ENCODE results near the gene CCDC174.
"Not testable (repeated sequence)": the region's sequence is repeated elsewhere in the genome, so short reads cannot be mapped to it uniquely, and the experiment has no call there.

The CCDC174 gene

DNA sequence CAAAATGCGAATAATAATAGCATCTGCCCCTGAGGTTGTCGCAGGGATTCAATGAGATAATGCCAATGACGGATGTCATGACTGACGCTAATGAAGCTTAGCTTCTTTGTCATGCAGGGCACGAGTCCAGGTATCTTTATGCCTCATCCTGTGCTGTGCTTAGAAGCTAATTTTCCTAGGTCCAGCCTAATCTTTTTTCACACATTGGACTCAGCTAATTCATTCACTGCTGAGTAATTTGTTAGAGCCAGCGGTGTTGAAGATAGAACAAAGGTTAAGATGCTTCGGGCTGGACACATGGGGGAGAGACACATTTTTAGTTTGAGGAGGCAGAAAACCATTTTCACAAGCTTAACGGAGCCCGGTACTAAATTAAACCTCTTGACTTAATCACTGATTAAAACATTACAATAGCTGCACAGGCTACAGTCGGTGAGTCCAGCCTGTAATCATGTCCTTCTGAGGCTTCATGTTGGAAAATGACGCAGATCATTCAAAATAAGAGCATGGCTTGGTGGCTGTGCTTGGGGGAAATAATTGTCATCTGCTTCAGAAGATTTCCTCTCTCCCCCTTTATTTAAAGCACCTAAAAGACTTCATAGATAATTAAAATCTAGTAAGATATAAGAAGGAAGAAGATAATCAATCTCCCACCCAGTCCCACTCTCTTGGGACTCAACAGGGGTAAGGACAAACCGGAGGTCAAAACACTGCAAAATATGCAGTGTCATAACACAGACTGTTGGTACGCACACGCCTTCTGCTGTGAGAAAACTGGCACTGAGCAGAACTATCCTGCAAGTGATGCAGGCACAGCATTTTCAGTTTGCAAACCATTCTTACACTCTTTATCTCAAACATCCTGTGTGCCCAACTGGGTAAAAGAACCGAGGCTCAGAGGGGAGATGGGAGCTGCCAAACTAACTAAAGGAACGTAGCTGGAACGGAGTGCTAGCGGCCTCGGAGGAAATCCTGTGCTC lies 3.3 kb upstream of the CCDC174 start:
- Histone ChIP-seq H3K36me3 (ENCODE audit: insufficient read depth, low read length) (no peaks in the 10 kb centered on the region), H3K27me3 (ENCODE audit: insufficient read depth, low read length) (no peaks in the 10 kb centered on the region), H2AFZ (ENCODE audit: low read depth, low read length) (no peak overlapping the region), H3K9me3 (ENCODE audit: low read length) (no peaks in the 10 kb centered on the region), H3K4me1 (ENCODE audit: insufficient read depth, low read length) (peaks cover 5% of the 10 kb centered on the region), H3K4me3 (ENCODE audit: low read length) (no peak overlapping the region)

DNA sequence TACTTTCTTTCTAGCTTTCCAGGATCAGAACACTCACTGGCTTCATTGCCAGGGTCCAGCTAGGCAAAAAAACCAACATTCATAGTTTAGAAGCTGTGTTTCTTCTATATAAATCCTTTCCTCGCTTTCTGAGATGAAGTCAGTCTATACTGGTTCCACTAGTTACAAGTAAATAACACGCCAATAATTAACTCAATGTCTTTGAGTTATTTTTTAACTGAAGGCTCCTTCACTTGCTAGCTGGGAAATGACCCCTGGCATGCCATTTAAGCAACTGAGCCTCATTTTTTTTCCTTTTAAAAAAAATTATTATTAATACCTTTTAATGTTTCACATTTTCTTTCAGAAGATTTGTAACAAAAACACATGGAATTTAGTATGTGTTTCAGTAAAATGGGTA lies 2.1 kb upstream of the CCDC174 start:
- no peaks in the 10 kb centered on the region for H3K9me3 ChIP-seq (ENCODE audit: low read length)
- no peak overlapping the region for H3K4me3 ChIP-seq (ENCODE audit: low read length)

GRCh38 chr3:14650193-14650592 lies 1.4 kb upstream of the CCDC174 start:
- Histone ChIP-seq H3K27me3 (ENCODE audit: insufficient read depth, low read length) (no peaks in the 10 kb centered on the region), H3K4me1 (ENCODE audit: insufficient read depth, low read length) (peaks cover 10% of the 10 kb centered on the region), H3K4me3 (ENCODE audit: low read length) (no peak overlapping the region), H2AFZ (ENCODE audit: low read depth, low read length) (no peak overlapping the region), H3K36me3 (ENCODE audit: insufficient read depth, low read length) (peaks cover 3% of the 10 kb centered on the region), H3K9me3 (ENCODE audit: low read length) (no peaks in the 10 kb centered on the region)

More for the DNA sequence above, 2.1 kb upstream of the CCDC174 start:
- Histone ChIP-seq H3K4me1 (ENCODE audit: insufficient read depth, low read length) (peaks cover 10% of the 10 kb centered on the region), H3K27me3 (ENCODE audit: insufficient read depth, low read length) (no peaks in the 10 kb centered on the region), H2AFZ (ENCODE audit: low read depth, low read length) (no peak overlapping the region), H3K36me3 (ENCODE audit: insufficient read depth, low read length) (no peaks in the 10 kb centered on the region)

DNA sequence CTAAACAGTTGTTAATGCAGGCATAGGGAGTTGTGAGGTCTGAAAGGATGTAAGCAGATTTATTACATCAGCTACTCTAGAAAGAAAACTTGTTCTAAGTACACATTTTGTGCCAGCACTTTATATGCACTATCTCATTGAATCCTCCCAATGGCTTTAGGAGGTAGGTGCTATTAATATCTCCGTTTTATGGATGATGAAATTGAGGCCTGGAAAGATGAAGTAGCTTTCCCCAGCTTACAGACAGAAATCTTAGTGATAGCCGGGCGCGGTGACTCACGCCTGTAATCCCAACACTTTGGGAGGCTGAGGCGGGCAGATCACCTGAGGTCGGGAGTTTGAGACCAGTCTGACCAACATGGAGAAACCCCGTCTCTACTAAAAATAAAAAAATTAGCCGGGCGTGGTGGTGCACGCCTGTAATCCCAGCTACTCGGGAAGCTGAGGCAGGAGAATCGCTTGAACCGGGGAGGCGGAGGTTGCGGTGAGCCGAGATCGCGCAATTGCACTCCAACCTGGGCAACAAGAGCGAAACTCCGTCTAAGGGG lies 872 bp downstream of the CCDC174 start:
- H2AFZ ChIP-seq (ENCODE audit: low read depth, low read length); H3K27me3 ChIP-seq (ENCODE audit: insufficient read depth, low read length); H3K9me3 ChIP-seq (ENCODE audit: low read length): not testable (repeated sequence)
- H3K36me3 ChIP-seq (ENCODE audit: insufficient read depth, low read length) = peaks cover 21% of the 10 kb centered on the region
- peak overlapping the region; percentile 74 for H3K4me3 ChIP-seq (ENCODE audit: low read length)
- peaks cover 10% of the 10 kb centered on the region for H3K4me1 ChIP-seq (ENCODE audit: insufficient read depth, low read length)

- peaks cover 67% of the 10 kb centered on the region for H3K36me3 ChIP-seq (ENCODE audit: insufficient read depth, low read length)
- no peak overlapping the region for H2AFZ ChIP-seq (ENCODE audit: low read depth, low read length)
- H3K4me1 ChIP-seq (ENCODE audit: insufficient read depth, low read length) = peaks cover 6% of the 10 kb centered on the region
- no peaks in the 10 kb centered on the region for H3K27me3 ChIP-seq (ENCODE audit: insufficient read depth, low read length)
- H3K9me3 ChIP-seq (ENCODE audit: low read length) = no peaks in the 10 kb centered on the region
- no peak overlapping the region for H3K4me3 ChIP-seq (ENCODE audit: low read length)
These were observed 6.0 kb downstream of the CCDC174 start for GRCh38 chr3:14657579-14657978.

DNA sequence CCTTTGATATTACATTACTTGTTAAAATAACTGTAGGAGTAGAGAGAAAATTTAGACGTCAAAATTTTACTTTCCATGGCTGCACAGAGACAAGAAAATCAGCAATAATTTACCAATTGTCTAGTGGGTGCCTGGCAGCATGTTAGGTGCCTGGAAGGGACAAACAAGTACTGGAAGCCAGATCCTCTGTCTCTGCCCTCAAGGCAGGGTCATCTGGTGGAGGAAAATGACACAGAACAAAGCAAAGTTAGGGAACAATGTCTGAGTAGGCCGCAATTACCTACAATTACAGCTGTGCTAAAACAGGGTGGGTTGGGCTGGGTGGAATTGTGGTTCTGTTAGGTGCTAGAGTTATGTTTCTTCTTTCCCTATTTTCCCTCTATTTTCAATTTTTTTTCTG lies 7.4 kb downstream of the CCDC174 start:
- H3K36me3 ChIP-seq (ENCODE audit: insufficient read depth, low read length) = peaks cover 81% of the 10 kb centered on the region

GRCh38 chr3:14660942-14661341 lies 9.4 kb downstream of the CCDC174 start:
- Histone ChIP-seq H2AFZ (ENCODE audit: low read depth, low read length) (no peak overlapping the region), H3K27me3 (ENCODE audit: insufficient read depth, low read length) (no peaks in the 10 kb centered on the region), H3K4me1 (ENCODE audit: insufficient read depth, low read length) (no peaks in the 10 kb centered on the region), H3K9me3 (ENCODE audit: low read length) (no peaks in the 10 kb centered on the region), H3K36me3 (ENCODE audit: insufficient read depth, low read length) (peaks cover 92% of the 10 kb centered on the region), H3K4me3 (ENCODE audit: low read length) (no peak overlapping the region)

More for the DNA sequence above, 7.4 kb downstream of the CCDC174 start:
- Histone ChIP-seq H2AFZ (ENCODE audit: low read depth, low read length) (no peak overlapping the region), H3K4me3 (ENCODE audit: low read length) (no peak overlapping the region), H3K9me3 (ENCODE audit: low read length) (no peaks in the 10 kb centered on the region), H3K4me1 (ENCODE audit: insufficient read depth, low read length) (no peaks in the 10 kb centered on the region), H3K27me3 (ENCODE audit: insufficient read depth, low read length) (no peaks in the 10 kb centered on the region)

DNA sequence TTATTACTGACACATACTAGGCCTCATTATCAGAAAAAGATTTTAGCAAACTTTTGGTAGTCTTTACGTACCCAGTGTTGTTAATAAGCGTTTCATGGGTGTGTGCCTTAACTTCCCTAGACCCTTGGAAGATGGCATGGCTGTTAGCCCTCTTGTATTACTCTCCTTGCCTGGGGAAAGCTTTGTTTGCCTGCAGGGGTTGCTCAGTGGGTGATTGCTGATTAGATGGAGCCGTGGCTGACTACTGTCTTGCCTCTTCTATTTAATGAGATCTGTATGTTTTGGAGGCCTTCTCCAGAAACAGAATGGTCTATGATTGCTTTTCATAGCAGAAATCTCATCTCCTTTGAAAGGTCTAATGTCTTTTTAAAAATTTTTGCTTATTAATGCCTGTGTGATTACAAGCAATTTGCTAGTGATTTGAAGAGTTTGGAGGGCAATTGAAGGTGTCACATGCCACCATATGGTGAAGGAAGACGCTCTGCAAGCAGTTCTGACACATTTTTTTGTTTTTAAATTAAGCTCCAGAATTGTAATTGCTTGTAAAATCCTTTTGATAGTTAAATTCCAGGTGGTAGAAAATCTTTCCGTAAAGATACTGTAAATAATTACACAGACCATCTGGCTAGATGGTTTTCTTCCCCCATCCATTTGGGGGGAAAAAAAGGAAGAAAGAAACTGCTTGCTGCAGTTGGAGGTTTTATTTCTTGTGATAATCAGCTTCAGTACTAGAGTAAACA lies 12.0 kb downstream of the CCDC174 start:
- peaks cover 90% of the 10 kb centered on the region for H3K36me3 ChIP-seq (ENCODE audit: insufficient read depth, low read length)
- no peaks in the 10 kb centered on the region for H3K9me3 ChIP-seq (ENCODE audit: low read length)

DNA sequence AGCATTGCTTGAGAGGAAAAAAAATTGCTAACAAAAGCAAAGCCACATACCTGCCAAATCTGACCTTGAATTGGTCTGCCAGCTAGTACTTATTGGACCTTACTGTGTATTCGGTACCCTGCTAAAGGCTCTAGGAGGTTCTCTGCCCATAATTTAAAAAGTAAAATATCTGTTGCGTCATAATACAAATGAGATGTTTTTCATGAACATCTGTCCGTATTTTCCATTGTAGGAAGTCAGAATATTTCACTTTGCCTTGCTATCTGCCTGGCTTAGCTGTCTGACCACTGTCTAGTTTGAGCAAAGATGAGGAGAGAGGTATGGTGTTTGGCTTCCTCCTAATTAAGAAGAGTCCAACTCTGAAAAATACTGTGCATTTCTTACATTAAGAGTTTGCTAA lies 12.6 kb downstream of the CCDC174 start:
- no peak overlapping the region for H3K4me3 ChIP-seq (ENCODE audit: low read length)
- H3K27me3 ChIP-seq (ENCODE audit: insufficient read depth, low read length) = no peaks in the 10 kb centered on the region
- H3K4me1 ChIP-seq (ENCODE audit: insufficient read depth, low read length) = no peaks in the 10 kb centered on the region
- no peaks in the 10 kb centered on the region for H3K9me3 ChIP-seq (ENCODE audit: low read length)
- no peak overlapping the region for H2AFZ ChIP-seq (ENCODE audit: low read depth, low read length)
- peaks cover 94% of the 10 kb centered on the region for H3K36me3 ChIP-seq (ENCODE audit: insufficient read depth, low read length)

More for the DNA sequence above, 12.0 kb downstream of the CCDC174 start:
- H2AFZ ChIP-seq (ENCODE audit: low read depth, low read length) = no peak overlapping the region
- H3K27me3 ChIP-seq (ENCODE audit: insufficient read depth, low read length) = no peaks in the 10 kb centered on the region
- no peaks in the 10 kb centered on the region for H3K4me1 ChIP-seq (ENCODE audit: insufficient read depth, low read length)
- H3K4me3 ChIP-seq (ENCODE audit: low read length) = no peak overlapping the region

GRCh38 chr3:14672588-14672987 lies 21.0 kb downstream of the CCDC174 start:
- Histone ChIP-seq H3K27me3 (ENCODE audit: insufficient read depth, low read length) (no peaks in the 10 kb centered on the region), H3K4me3 (ENCODE audit: low read length) (no peak overlapping the region), H3K4me1 (ENCODE audit: insufficient read depth, low read length) (no peaks in the 10 kb centered on the region), H2AFZ (ENCODE audit: low read depth, low read length) (no peak overlapping the region), H3K36me3 (ENCODE audit: insufficient read depth, low read length) (peaks cover 55% of the 10 kb centered on the region), H3K9me3 (ENCODE audit: low read length) (no peaks in the 10 kb centered on the region)

GRCh38 chr3:14674841-14675240 lies 23.3 kb downstream of the CCDC174 start, which contains the start of gene C3orf20:
TSS of gene C3orf20 (plus strand) at chr3:14675141. CDS start at chr3:14682714, 7,573 bp downstream.
- no peaks in the 10 kb centered on the region for H3K9me3 ChIP-seq (ENCODE audit: low read length)
- H3K36me3 ChIP-seq (ENCODE audit: insufficient read depth, low read length) = peaks cover 34% of the 10 kb centered on the region
- H2AFZ ChIP-seq (ENCODE audit: low read depth, low read length) = no peak within 1 kb of the TSS
- H3K27me3 ChIP-seq (ENCODE audit: insufficient read depth, low read length) = no peaks in the 10 kb centered on the region
- no peak within 1 kb of the TSS for H3K4me3 ChIP-seq (ENCODE audit: low read length)
- no peaks in the 10 kb centered on the region for H3K4me1 ChIP-seq (ENCODE audit: insufficient read depth, low read length)

GRCh38 chr3:14676881-14677280 lies 25.3 kb downstream of the CCDC174 start:
- no peak overlapping the region for H2AFZ ChIP-seq (ENCODE audit: low read depth, low read length)
- peaks cover 14% of the 10 kb centered on the region for H3K36me3 ChIP-seq (ENCODE audit: insufficient read depth, low read length)
- no peaks in the 10 kb centered on the region for H3K27me3 ChIP-seq (ENCODE audit: insufficient read depth, low read length)
- no peaks in the 10 kb centered on the region for H3K9me3 ChIP-seq (ENCODE audit: low read length)
- no peaks in the 10 kb centered on the region for H3K4me1 ChIP-seq (ENCODE audit: insufficient read depth, low read length)
- H3K4me3 ChIP-seq (ENCODE audit: low read length) = no peak overlapping the region

DNA sequence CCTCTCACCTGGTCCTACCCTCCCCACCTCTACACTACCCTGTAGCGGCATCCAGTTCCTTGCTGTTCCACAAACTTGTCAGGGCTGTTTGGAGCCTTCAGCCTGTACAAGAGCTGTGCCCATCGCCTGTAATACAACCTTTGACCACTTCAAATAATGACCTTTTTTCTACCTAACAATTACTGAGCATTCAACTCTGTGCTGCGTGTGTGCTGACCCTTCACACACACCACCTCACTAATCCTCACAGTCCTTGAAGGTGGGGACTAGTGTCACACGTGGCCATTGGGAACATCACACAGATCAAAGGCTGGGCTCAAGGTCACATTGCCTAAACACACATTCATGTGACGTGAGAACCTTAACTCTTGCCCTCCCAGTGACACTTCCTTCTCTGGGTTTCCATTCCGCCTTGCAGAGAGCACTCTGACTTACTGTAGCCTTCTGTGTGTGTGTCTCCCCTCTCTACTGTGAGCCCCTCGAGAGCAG lies 26.5 kb downstream of the CCDC174 start:
- Histone ChIP-seq H3K4me1 (ENCODE audit: insufficient read depth, low read length) (no peaks in the 10 kb centered on the region), H2AFZ (ENCODE audit: low read depth, low read length) (no peak overlapping the region), H3K36me3 (ENCODE audit: insufficient read depth, low read length) (peaks cover 4% of the 10 kb centered on the region), H3K27me3 (ENCODE audit: insufficient read depth, low read length) (no peaks in the 10 kb centered on the region), H3K4me3 (ENCODE audit: low read length) (no peak overlapping the region), H3K9me3 (ENCODE audit: low read length) (no peaks in the 10 kb centered on the region)
